Measurements from ENCODE around the gene CKAP2L. TPM values are rescaled to one million over a fixed set of nuclear protein-coding genes. Genes with fewer than 3 reads are reported as not detected.

CKAP2L gene
- total and polyA plus RNA-seq, 9 of the 15 experiments (the other 6 are each of a cell fraction or from before 2014, with no cell fraction given): 10.4 to 21.9 (median 14.2) TPM

DNA sequence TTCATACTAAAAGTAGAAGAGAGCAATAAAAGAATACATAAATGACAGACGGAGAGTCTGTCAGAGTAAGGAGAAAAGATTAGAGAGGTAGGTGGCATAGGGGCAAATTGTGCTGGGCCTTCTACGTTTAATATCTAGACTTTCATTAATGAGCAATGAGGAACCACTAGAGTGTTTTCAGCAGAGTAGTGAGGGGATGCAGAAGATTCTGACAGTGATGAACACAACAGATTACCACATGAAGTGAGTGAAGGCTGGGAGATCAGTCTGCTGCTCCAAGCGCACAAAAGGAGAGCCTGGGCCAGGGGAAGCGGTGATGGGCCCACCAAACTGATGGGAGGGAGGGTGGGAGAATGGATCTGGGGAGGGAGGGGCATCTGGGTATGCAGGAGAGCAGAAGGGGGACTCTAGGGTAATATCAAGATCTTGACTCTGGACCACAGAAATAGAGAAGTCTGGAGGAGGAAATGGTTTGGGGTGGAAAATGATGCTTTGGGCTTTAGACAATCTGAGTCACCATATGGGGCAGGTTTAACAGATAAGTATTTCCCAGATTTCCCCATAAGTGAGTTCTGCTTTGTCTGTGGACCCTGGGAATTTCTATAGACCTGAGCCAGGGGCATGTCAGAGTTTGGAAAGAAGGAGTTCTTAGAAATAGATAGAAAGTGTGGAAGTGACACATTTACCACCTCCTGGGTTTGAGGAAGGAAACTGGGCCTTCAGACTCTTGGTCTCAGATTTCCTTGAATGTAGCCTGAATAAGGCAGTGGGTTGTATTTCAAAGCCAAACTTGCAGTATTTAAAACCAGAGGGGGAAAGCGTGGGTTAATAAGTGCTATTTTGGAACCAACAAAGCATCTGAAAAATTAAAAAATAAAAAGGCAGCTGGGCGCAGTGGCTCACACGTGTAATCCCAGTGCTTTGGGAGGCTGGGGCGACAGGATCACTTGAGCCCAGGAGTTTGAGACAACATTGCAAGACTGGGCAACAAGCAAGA, 34.9 kb upstream of the CKAP2L start:
- in situ Hi-C loops (cut with MboI) (no loop called here), intact Hi-C loops (cut with micrococcal nuclease) (no loop called here)
- peaks cover 3 to 18% of the 10 kb centered on the region in 2 experiments; a peak in 4 of 5 replicates for H3K4me1 ChIP-seq (replicated peaks in 1 of 2; ENCODE audit: control insufficient read depth in 2 of 2, insufficient read depth in 2 of 2, low read length in 2 of 2)
- H3K79me2 ChIP-seq (ENCODE audit: control insufficient read depth, insufficient read depth, low read length): no peaks in the 10 kb centered on the region
- H3K27ac ChIP-seq (ENCODE audit: extremely low read depth, low read depth, low read length): no peak overlapping the region
- ATAC-seq (0 out of 3 replicates have a peak, but pooled peaks have one; percentile 15), FAIRE-seq (no peak), DNase-seq (ENCODE audit: extremely low read depth in 1 of 4, low spot score in 3 of 4) (no peak)
- no peaks in the 10 kb centered on the region for H3K36me3 ChIP-seq (ENCODE audit: control insufficient read depth, insufficient read depth, low read length)
- no peaks in the 10 kb centered on the region for H4K20me1 ChIP-seq (replicated peaks; ENCODE audit: control insufficient read depth, insufficient read depth, low read length)
- H3K4me2 ChIP-seq (ENCODE audit: insufficient read depth, low read length): no peak overlapping the region
- no peak overlapping the region for H3K4me3 ChIP-seq
- ChIA-PET CTCF (ENCODE audit: low intra/inter-chr PET ratio) (no interaction called here), POLR2A (no interaction called here)
- no peak overlapping the region for H3K9ac ChIP-seq (ENCODE audit: insufficient read depth in 1 of 2, low read depth in 2 of 2, low read length in 2 of 2)
- H3K9me1 ChIP-seq (ENCODE audit: control insufficient read depth, insufficient read depth, low read length): no peaks in the 10 kb centered on the region
- H2AFZ ChIP-seq (ENCODE audit: low read depth, low read length): no peak overlapping the region
- H3K27me3 ChIP-seq (ENCODE audit: control insufficient read depth in 2 of 2, insufficient read depth in 2 of 2, low read length in 2 of 2): no peaks in the 10 kb centered on the region
- no TSS peak for BruUV-seq (replicated peaks)
- no peaks in the 10 kb centered on the region for H3K9me3 ChIP-seq (replicated peaks; ENCODE audit: control insufficient read depth, insufficient read depth, low read depth, low read length)
- WGBS (ENCODE audit: insufficient coverage, low coverage, missing lambda C conversion rate): 55% methylated on average over 7 of the region's 8 CpGs
- TF ChIP-seq ETS2 (tag; IDR thresholded peaks at IDR 0.05; ENCODE audit: borderline replicate concordance, poor library complexity, severe bottlenecking) (no peak), PHF20 (IDR thresholded peaks at IDR 0.05; ENCODE audit: partially characterized antibody) (no peak), KDM1A (IDR thresholded peaks at IDR 0.05) (peak; percentile 56 to 62), MEF2A (IDR thresholded peaks at IDR 0.05; ENCODE audit: control insufficient read depth, low read depth, low read length) (no peak), YY1 (IDR thresholded peaks at IDR 0.05; ENCODE audit: borderline replicate concordance in 1 of 3, control insufficient read depth in 1 of 3, extremely low read depth in 1 of 3, insufficient read depth in 3 of 3, insufficient read length in 1 of 3, insufficient replicate concordance in 2 of 3, low read depth in 1 of 3, low read length in 2 of 3) (no peak), ZNF12 (CRISPR knock-in tag; IDR thresholded peaks at IDR 0.05) (no peak), TAL1 (IDR thresholded peaks at IDR 0.05) (peak; percentile 36), ILK (tag; IDR thresholded peaks at IDR 0.05; ENCODE audit: borderline replicate concordance, low read depth) (no peak), ZNF561 (CRISPR knock-in tag; conservative IDR thresholded peaks at IDR 0.05) (no peak), TCF3 (CRISPR knock-in tag; IDR thresholded peaks at IDR 0.05) (peak; percentile 42; the same call in 1 of the 2 replicates), ARNT (IDR thresholded peaks at IDR 0.05) (no peak), TGIF2 (CRISPR knock-in tag; IDR thresholded peaks at IDR 0.05) (no peak), SMARCB1 (IDR thresholded peaks at IDR 0.05; ENCODE audit: insufficient read length, low read depth) (no peak)
- TF ChIP-seq, protein P1, sequence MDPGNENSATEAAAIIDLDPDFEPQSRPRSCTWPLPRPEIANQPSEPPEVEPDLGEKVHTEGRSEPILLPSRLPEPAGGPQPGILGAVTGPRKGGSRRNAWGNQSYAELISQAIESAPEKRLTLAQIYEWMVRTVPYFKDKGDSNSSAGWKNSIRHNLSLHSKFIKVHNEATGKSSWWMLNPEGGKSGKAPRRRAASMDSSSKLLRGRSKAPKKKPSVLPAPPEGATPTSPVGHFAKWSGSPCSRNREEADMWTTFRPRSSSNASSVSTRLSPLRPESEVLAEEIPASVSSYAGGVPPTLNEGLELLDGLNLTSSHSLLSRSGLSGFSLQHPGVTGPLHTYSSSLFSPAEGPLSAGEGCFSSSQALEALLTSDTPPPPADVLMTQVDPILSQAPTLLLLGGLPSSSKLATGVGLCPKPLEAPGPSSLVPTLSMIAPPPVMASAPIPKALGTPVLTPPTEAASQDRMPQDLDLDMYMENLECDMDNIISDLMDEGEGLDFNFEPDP (CRISPR knock-in tag; IDR thresholded peaks at IDR 0.05): no peak
- TF ChIP-seq, protein P2, sequence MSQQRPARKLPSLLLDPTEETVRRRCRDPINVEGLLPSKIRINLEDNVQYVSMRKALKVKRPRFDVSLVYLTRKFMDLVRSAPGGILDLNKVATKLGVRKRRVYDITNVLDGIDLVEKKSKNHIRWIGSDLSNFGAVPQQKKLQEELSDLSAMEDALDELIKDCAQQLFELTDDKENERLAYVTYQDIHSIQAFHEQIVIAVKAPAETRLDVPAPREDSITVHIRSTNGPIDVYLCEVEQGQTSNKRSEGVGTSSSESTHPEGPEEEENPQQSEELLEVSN (IDR thresholded peaks at IDR 0.05; ENCODE audit: borderline replicate concordance in 1 of 2, extremely low read depth in 1 of 2, insufficient read depth in 1 of 2, insufficient read length in 1 of 2, low read depth in 1 of 2, low read length in 1 of 2, poor library complexity in 1 of 2, severe bottlenecking in 1 of 2): no peak
- TF ChIP-seq, protein P3, sequence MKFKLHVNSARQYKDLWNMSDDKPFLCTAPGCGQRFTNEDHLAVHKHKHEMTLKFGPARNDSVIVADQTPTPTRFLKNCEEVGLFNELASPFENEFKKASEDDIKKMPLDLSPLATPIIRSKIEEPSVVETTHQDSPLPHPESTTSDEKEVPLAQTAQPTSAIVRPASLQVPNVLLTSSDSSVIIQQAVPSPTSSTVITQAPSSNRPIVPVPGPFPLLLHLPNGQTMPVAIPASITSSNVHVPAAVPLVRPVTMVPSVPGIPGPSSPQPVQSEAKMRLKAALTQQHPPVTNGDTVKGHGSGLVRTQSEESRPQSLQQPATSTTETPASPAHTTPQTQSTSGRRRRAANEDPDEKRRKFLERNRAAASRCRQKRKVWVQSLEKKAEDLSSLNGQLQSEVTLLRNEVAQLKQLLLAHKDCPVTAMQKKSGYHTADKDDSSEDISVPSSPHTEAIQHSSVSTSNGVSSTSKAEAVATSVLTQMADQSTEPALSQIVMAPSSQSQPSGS (CRISPR knock-in tag; IDR thresholded peaks at IDR 0.05): no peak
